Measurements from ENCODE around the gene EEPD1.

The EEPD1 gene

DNA sequence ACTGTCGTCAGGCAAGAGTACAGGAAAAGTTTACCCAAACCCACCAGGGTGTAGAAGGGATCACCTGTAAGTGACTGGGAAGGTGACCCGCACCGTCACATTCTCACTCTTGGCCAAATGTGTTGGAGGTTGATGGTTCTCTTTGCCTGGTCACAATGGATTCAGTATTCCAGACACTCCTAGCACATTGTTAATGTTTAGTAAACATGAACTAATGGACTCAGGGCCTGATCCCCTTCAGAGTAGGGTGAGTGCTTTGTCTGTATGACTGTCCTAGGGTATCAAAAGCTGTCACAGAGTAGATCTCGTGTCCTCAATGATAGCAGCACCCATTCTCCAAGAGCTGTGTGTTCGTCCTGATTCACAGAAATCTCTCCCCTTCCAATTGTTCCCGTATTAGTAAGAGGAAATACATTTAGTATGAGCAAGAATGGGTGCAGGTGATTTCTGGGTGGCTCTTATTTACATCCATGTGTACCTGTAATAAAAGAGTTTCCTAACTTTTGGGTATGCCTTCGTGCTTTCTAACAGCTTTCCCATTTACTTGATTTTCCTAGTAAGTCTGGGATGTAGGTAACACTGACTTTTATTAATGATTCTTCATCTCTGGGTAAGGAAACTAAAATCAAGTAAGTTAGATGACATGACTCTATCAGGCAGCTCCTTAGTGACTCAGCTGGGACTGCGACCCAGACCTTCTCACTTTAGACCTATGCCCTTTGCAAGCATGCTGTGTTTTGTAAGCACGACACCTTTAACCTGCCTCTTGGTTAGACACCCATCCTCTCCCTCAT lies 4.7 kb downstream of the EEPD1 start:
- TF ChIP-seq ZNF274 (IDR thresholded peaks at IDR 0.05; ENCODE audit: low read depth, low read length): no peak
- no peak overlapping the region for H3K4me3 ChIP-seq (ENCODE audit: low read length)

DNA sequence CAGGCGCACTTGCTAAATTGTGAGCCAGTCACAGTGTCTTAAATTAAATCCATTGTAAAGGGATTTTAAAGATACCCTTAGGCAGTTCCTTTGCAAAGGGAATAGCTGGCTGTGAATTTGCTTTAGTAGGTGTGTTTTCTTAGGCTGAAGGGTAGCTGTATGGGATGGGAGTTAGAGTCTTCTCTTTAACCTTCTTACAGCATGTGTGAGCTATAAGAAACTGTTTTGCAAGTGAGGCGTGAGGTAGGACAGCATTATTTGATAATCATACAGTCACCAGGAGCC lies 5.2 kb downstream of the EEPD1 start:
- TF ChIP-seq ZNF274 (IDR thresholded peaks at IDR 0.05; ENCODE audit: low read depth, low read length): no peak
- no peak overlapping the region for H3K4me3 ChIP-seq (ENCODE audit: low read length)

DNA sequence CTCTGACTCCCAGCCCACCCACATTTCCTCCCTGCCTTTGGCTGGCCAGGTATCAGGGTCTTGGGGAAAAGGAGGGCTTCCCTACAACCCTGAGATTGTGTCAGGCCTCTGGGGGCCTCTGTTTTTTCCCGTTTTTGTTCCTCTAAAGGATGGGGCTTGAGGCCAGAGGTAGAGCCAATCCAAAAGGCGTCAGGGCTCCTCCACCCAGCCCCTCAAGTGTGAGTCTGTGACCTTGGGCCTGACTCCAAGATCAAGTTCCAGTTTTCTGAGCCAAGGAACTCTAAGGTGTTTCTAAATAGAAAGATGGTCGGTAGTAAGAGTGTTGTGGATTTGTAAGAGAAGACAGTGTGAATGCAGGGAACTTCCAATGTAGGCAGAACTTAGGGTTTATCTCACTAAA lies 6.6 kb downstream of the EEPD1 start:
- no peak for TF ChIP-seq ZNF274 (IDR thresholded peaks at IDR 0.05; ENCODE audit: low read depth, low read length)
- no peak overlapping the region for H3K4me3 ChIP-seq (ENCODE audit: low read length)

DNA sequence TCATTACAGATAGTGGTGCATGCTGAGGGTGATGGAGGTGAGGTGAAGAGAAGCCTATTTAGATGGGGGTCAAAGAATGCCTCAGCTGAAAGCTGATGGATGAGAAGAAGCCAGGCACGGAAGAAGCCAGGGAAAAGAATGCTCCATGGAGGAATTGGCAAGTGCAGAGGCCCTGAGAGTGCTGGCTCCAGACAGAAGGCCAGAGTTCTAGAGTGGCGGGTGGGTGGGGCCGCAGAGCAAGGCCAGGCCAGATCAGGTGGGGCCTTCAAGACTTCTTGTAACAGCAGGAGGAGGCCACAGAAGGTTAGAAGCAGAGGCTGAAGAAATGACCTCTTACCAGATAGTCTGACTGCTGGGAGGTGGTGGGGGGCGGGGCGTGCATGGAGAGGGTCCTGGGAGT lies 7.3 kb downstream of the EEPD1 start:
- no peak overlapping the region for H3K4me3 ChIP-seq (ENCODE audit: low read length)

DNA sequence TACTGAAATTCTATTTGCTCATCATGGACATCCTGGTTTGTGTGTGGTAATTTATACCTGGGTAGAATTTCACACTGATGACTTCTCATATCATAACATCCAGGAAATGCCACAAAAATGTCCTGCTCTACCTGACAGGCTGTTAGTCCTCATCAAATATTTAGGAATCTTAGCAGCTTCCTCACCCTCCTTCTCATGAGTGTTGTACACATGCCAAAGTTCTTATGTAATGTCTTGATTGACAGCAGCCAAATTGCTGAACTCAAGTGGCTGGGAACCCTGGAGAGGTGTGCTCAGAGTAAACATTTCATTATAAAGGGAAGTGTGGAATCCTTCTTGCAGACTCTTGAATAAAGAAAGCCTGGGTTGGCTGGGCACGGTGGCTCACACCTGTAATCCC lies 8.9 kb downstream of the EEPD1 start:
- no peak overlapping the region for H3K4me3 ChIP-seq (ENCODE audit: low read length)
- TF ChIP-seq ZNF274 (IDR thresholded peaks at IDR 0.05; ENCODE audit: low read depth, low read length): no peak

More for the DNA sequence above, 7.3 kb downstream of the EEPD1 start:
- TF ChIP-seq ZNF274 (IDR thresholded peaks at IDR 0.05; ENCODE audit: low read depth, low read length): no peak

DNA sequence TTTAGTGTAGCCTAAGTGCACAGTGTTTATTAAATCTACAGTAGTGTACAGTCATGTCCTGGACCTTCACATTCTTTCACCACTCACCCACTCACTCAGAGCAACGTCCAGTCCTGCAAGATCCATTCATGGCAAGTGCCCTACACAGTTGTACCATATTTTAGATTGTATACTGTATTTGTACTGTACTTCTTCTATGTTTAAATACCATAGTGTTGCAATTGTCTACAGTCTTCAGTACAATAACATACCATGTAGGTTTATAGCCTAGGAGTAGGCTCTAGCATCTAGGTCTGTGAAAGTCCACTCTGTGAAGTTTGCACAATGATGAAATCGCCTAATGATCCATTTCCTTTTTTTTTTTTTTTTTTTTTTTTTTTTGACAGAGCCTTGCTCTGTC lies 12.0 kb downstream of the EEPD1 start:
- no peak overlapping the region for H3K4me3 ChIP-seq (ENCODE audit: low read length)
- TF ChIP-seq ZNF274 (IDR thresholded peaks at IDR 0.05; ENCODE audit: low read depth, low read length): no peak

DNA sequence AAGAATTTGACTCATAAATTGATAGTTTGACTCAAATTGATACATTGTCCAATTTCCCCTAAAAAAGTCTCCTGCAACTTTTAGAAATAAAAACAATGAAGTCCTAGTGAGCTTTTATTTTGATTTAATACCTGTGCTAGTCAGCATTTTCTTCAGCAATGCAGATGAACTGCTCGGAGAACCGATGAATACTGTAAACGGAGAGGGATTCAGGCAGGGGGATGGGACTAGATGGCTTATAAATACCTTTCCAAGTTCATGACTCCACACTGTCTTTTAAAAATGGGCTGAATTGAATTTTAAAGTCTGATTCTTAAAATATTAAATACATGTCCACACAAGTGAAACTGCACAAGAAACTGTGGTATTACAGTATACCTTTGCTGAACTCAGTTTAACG lies 12.7 kb downstream of the EEPD1 start:
- no peak for TF ChIP-seq ZNF274 (IDR thresholded peaks at IDR 0.05; ENCODE audit: low read depth, low read length)
- H3K4me3 ChIP-seq (ENCODE audit: low read length): no peak overlapping the region

DNA sequence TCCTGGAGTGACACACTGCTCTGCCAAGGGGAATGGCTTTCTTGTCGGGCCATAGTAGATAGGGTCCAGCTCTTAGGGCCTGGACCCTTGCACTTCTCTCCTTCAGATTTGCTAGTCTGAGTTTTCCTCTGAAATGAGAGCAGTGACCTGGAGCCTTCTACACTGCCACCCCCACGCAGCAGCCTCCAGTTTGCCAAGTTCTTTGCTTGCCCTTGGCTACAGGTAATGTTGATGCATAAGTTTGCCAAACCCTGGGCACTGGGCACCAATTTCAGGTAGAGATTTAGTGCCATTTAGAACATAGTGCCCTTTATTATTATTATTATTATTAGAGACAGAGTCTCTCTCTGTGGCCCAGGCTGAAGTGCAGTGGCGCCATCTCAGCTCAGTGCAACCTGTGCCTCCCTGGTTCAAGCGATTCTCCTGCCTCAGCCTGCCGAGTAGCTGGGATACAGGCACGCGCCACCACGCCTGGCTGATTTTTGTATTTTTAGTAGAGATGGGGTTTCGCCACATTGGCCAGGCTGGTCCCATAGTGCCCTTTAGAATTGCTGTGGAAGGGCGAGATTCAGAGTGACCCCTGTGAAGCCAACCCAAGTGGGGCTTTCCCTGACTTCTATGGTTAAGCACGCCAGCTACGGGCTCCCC lies 14.5 kb downstream of the EEPD1 start:
- no peak overlapping the region for H3K4me3 ChIP-seq (ENCODE audit: low read length)
- no peak for TF ChIP-seq ZNF274 (IDR thresholded peaks at IDR 0.05; ENCODE audit: low read depth, low read length)

DNA sequence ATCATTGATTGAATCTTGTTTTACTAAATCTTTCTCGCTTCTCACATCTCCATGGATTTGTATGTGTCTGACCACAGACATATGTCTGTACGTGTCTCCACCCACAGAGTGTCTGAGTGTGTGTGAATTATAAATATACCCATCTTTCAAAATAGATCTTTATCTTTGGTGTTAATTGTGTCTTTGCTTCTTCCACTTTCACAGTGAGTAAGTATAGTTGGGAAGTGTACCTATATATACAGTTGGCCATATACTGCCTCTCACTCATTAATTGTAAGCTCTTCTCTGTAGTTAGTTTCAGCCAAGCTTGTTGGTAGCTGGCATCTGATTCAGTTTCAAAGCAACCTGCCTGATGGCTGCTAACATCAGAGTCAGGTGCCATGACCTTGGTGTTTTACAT lies 18.4 kb downstream of the EEPD1 start:
- H3K4me3 ChIP-seq (ENCODE audit: low read length): no peak overlapping the region
- TF ChIP-seq ZNF274 (IDR thresholded peaks at IDR 0.05; ENCODE audit: low read depth, low read length): no peak

DNA sequence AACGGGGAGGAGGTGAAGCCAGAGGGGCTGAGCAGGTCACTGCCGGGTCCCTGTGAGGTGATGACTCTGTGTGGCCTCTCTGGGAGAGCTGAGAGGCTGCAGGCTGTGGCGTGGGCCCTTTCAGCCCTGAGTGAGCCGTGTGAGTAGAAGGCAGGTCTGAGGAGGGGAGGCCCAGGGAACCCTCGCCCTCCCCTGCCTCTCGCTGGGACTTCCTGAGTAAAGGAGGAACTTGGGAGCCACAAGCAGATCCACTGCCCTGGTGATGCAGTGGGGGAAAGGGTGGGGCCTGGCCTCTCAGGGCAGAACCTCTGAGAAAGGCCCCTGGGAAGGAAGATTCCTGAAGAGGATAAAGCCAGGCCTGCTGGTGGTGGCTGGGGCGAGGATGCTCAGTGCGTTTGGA lies 22.8 kb downstream of the EEPD1 start:
- no peak overlapping the region for H3K4me3 ChIP-seq (ENCODE audit: low read length)
- TF ChIP-seq ZNF274 (IDR thresholded peaks at IDR 0.05; ENCODE audit: low read depth, low read length): no peak

DNA sequence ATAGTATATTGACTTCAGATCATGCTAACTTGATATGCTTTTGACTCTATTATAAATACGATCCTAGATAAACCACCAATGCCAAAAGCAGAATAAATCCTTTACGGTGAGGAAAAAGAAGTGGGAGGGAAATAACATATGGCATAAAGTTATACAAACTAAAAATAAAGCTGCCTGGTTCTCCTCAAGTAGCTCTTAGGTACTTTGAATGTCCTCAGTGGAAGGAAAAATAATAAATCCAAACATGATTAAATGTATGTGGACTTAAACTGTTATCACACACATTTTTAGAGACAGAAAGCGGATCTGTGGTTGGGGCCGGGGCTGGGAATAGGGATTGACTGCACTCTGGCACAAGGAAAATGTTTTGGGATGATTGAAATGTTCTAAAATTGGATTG lies 23.6 kb downstream of the EEPD1 start:
- no peak overlapping the region for H3K4me3 ChIP-seq (ENCODE audit: low read length)
- TF ChIP-seq ZNF274 (IDR thresholded peaks at IDR 0.05; ENCODE audit: low read depth, low read length): no peak

DNA sequence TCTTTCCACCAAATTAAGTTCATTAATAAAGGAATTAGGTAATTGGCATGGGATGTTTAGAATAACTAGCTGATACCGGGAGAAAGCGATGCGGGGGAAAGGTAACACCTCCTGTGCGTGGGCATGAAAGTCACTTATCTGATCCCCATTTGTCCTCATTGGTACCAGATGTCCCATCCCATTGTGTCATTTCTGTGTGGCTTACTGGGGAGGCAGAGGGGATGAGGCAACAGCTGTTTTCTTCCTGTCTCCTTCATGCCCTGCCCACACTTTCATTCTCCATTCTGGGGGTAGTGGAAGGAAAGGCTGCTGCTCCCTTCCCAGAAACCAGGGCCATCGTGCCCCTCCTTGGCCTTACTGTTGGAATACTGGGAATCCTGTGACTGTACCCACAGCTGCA lies 27.1 kb downstream of the EEPD1 start:
- H3K4me3 ChIP-seq (ENCODE audit: low read length): no peak overlapping the region
- no peak for TF ChIP-seq ZNF274 (IDR thresholded peaks at IDR 0.05; ENCODE audit: low read depth, low read length)

DNA sequence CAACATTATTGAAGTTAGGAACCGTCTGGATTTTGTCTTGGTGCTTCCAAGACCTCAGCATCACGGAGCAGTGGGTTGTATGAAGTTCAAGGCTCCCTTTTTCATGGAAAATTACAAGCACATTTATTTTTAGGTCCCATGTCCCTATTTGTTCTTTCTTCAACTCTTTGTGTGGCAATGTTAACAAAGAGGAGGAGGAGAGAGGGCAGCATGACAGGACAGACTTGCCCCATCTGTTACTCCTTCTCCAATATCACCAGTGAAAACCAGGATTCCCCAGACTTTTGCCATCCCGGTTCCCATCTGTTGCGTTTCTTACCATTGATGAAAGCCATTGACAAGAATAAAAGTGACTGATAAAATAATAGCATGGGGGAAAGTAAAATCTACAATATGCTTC lies 28.6 kb downstream of the EEPD1 start:
- no peak overlapping the region for H3K4me3 ChIP-seq (ENCODE audit: low read length)
- TF ChIP-seq ZNF274 (IDR thresholded peaks at IDR 0.05; ENCODE audit: low read depth, low read length): no peak

DNA sequence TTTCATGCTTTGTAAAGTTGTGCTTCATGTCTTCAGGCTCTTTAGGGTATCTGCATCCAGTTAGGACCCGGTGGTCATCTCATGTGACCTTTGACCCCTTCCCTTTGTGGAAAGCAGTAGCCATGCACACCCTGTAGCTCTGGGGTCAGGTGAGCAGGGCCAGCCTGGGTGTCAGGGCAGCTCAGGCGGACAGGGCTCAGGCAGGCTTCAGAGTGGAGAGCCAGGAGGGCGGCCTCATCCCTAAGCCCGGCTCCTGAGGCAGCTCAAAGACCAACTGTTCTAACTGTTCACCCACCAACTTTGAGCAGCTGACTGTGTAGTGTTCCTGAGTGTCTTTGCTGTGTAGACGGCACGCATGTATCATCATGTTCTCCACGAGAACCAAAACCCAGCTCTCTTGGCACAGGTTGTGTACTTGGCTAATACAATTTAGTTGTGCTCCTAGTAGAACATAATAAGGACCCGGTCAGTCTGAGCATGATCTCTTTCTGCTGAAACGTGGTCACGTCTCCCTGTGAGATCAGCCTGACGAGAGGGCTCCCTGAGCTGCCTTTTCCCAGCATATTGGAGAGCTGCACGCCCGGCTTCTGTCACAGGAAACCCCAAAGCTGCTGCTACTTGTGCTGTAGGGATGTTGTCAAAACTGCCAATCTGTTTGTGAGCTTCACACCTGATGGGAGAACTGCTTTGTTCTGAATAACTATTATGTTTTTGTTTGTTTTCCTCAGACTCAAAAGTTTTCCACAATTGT lies 30.0 kb downstream of the EEPD1 start:
- no peak for TF ChIP-seq ZNF274 (IDR thresholded peaks at IDR 0.05; ENCODE audit: low read depth, low read length)
- no peak overlapping the region for H3K4me3 ChIP-seq (ENCODE audit: low read length)

DNA sequence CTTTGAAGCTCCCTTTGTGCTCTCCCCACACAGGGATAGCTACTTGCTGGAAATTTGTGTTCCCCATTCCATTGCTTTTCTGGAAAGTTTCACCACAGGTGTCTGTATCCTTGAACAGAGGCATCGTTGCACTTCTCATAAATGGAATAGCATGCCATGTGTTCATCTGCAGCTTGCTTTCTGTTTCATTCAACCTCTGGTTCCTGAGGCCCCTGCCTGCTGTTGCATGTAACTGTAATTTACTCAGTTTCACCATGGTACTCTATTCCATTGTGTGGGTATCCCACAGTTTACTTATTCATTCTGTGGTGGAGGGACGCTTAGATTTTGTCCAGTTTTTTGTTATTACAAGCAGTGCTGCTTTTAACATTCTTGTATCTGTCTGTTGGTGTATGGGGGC lies 32.0 kb downstream of the EEPD1 start:
- TF ChIP-seq ZNF274 (IDR thresholded peaks at IDR 0.05; ENCODE audit: low read depth, low read length): no peak
- no peak overlapping the region for H3K4me3 ChIP-seq (ENCODE audit: low read length)

Measured in GM08714 (cell line).